MCF 10A (cell line): ENCODE results near the gene TRPT1. TPM values are rescaled to one million over a fixed set of nuclear protein-coding genes. Genes with fewer than 3 reads are reported as not detected.
A peak's percentile ranks its signal among the peaks of the same experiment; 100 is the strongest.

ENCODE experiments used
- BruUV-seq: library from RNA; stranded (reverse); fragments of 400-500 nt; replicated peaks from 2 replicates; lab custom pipeline; 2021; lab: Mats Ljungman, UMichigan
- CTCF ChIA-PET: fragments of 300-600 bp; sonication (Branson Sonifier 250); formaldehyde crosslinking; extraction: SDS; loops from one replicate; lab custom pipeline; 2021; ENCODE audit warnings: antibody characterized with exemption, inconsistent platforms; lab: Yijun Ruan, JAX
- POLR2A ChIA-PET: fragments of 300-600, 350-650 bp; sonication (Branson Sonifier 250); formaldehyde crosslinking; extraction: SDS; loops from one replicate; lab custom pipeline; 2020; ENCODE audit warnings: antibody characterized with exemption, inconsistent platforms; lab: Yijun Ruan, JAX
- DNase-seq: peaks from one replicate; pipeline ENCODE4 v3.0.0-alpha.2; 2018; ENCODE audit not compliant: unreplicated experiment
- H3K27ac Mint-ChIP-seq: one replicate; pipeline ENCODE4 v1.8.0; 2022; ENCODE audit warnings: mild to moderate bottlenecking, low read depth, mixed read lengths; ENCODE audit not compliant: unreplicated experiment
- H3K27me3 Mint-ChIP-seq: one replicate; pipeline ENCODE4 v1.8.0; 2022; ENCODE audit warnings: mixed read lengths; ENCODE audit not compliant: insufficient read depth, unreplicated experiment
- H3K36me3 Mint-ChIP-seq: one replicate; pipeline ENCODE4 v1.8.0; 2022; ENCODE audit warnings: mild to moderate bottlenecking, moderate library complexity, mixed read lengths; ENCODE audit not compliant: insufficient read depth, unreplicated experiment
- H3K4me1 Mint-ChIP-seq: one replicate; pipeline ENCODE4 v1.8.0; 2022; ENCODE audit warnings: mixed read lengths; ENCODE audit not compliant: insufficient read depth, unreplicated experiment
- H3K4me3 Mint-ChIP-seq: one replicate; pipeline ENCODE4 v1.8.0; 2022; ENCODE audit warnings: mild to moderate bottlenecking, moderate library complexity, mixed read lengths; ENCODE audit not compliant: unreplicated experiment
- H3K9me3 Mint-ChIP-seq: one replicate; pipeline ENCODE4 v1.8.0; 2022; ENCODE audit warnings: mixed read lengths; ENCODE audit not compliant: unreplicated experiment
- CTCF ChIP-seq: fragments of 200-600 bp; IDR thresholded peaks from one replicate; pipeline ENCODE4 v1.8.0; 2022; ENCODE audit warnings: antibody characterized with exemption, mild to moderate bottlenecking; ENCODE audit not compliant: unreplicated experiment
- intact Hi-C: fragments of 100-400 bp; cut with micrococcal nuclease; formaldehyde crosslinking; loops from 2 replicates; pipeline ENCODE4 v1.14.1; 2022
- total RNA-seq: library from RNA; stranded (reverse); gene quantifications from 2 replicates; pipeline ENCODE4 v1.2.3, GENCODE V29; 2022

TRPT1 gene
- total RNA-seq, 1 experiment from 2014 or later, result 31.3 TPM

- H3K4me1 Mint-ChIP-seq, result peaks cover 23% of the 10 kb centered on the region
- peak; percentile 56 for DNase-seq
- H3K9me3 Mint-ChIP-seq, result no peaks in the 10 kb centered on the region
- H3K4me3 Mint-ChIP-seq, result no peak overlapping the region
- no peak for TF ChIP-seq CTCF
- BruUV-seq, result no TSS peak
- peaks cover 60% of the 10 kb centered on the region for H3K36me3 Mint-ChIP-seq
- peak overlapping the region; percentile 27 for H3K27ac Mint-ChIP-seq
- intact Hi-C loops, result no loop called here
- H3K27me3 Mint-ChIP-seq, result no peaks in the 10 kb centered on the region
- ChIA-PET POLR2A (interaction anchor here (5.8 to 7.6 kb wide), 2 partner anchors 16 to 19 kb away, joined by 75 to 125 read pairs; partner anchors contain the start of genes BAD, GPR137 and PPP1R14B), CTCF (interaction anchor here (1.0 to 4.1 kb wide), 2 partner anchors 16 to 117 kb away, joined by 4 to 36 read pairs; partner anchors contain the start of gene PLCB3)
These were observed 40.4 kb upstream of the TRPT1 start for GRCh38 chr11:64266339-64266738.

- Mint-ChIP-seq H3K27me3 (no peaks in the 10 kb centered on the region), H3K27ac (no peak overlapping the region), H3K4me1 (peaks cover 23% of the 10 kb centered on the region), H3K36me3 (peaks cover 60% of the 10 kb centered on the region), H3K4me3 (no peak overlapping the region), H3K9me3 (no peaks in the 10 kb centered on the region)
- no peak for DNase-seq
- TF ChIP-seq CTCF, result no peak
- BruUV-seq, result no TSS peak
- POLR2A ChIA-PET, result interaction anchor here (0.6 kb wide), 1 partner anchor 20 kb away, joined by 3 read pairs; no protein-coding TSS in a partner anchor
- CTCF ChIA-PET, result interaction anchor here (0.6 to 1.2 kb wide), 5 partner anchors 8 to 116 kb away, joined by 3 to 6 read pairs (median 4); partner anchors contain the start of gene PLCB3
- intact Hi-C loops, result no loop called here
These were observed 39.5 kb upstream of the TRPT1 start for GRCh38 chr11:64265176-64266160.

GRCh38 chr11:64264371-64264852 is 38.4 kb upstream of the TRPT1 start:
- DNase-seq, result no peak
- Mint-ChIP-seq H3K4me1 (peaks cover 23% of the 10 kb centered on the region), H3K27ac (no peak overlapping the region), H3K27me3 (no peaks in the 10 kb centered on the region), H3K4me3 (no peak overlapping the region), H3K9me3 (no peaks in the 10 kb centered on the region), H3K36me3 (peaks cover 58% of the 10 kb centered on the region)
- intact Hi-C loops, result no loop called here
- ChIA-PET CTCF (interaction anchor here (0.9 to 3.3 kb wide), 6 partner anchors 10 to 37 kb away, joined by 3 to 14 read pairs (median 5); partner anchors contain the start of gene PLCB3), POLR2A (interaction anchor here (0.6 to 0.7 kb wide), 2 partner anchors 21 to 23 kb away, joined by 3 read pairs; partner anchors contain the start of gene FKBP2)
- no TSS peak for BruUV-seq
- no peak for TF ChIP-seq CTCF

- POLR2A ChIA-PET, result interaction anchor here (0.7 kb wide), 1 partner anchor 23 kb away, joined by 3 read pairs; the partner anchor contains the start of gene FKBP2
- Mint-ChIP-seq H3K4me1 (peaks cover 20% of the 10 kb centered on the region), H3K27me3 (no peaks in the 10 kb centered on the region), H3K36me3 (peaks cover 58% of the 10 kb centered on the region), H3K27ac (no peak overlapping the region), H3K9me3 (no peaks in the 10 kb centered on the region), H3K4me3 (no peak overlapping the region)
- TF ChIP-seq CTCF, result no peak
- no peak for DNase-seq
- CTCF ChIA-PET, result interaction anchor here (0.6 to 3.3 kb wide), 6 partner anchors 10 to 616 kb away, joined by 3 to 14 read pairs (median 4); partner anchors contain the start of gene PLCB3
- intact Hi-C loops, result no loop called here
- no TSS peak for BruUV-seq
These were observed 37.9 kb upstream of the TRPT1 start for GRCh38 chr11:64263947-64264317.
